PC-9 (cell line): ENCODE measurements around the gene DEPP1. TPM values are rescaled to one million over a fixed set of nuclear protein-coding genes. Genes with fewer than 3 reads are reported as not detected.

Experiments used
- BruUV-seq: library from RNA; stranded (reverse); fragments of 400-500 nt; replicated peaks from 2 replicates; lab custom pipeline; 2021; lab: Mats Ljungman, UMichigan
- CTCF ChIA-PET: fragments of 300-600 bp; sonication (Branson Sonifier 250); formaldehyde crosslinking; loops from one replicate; lab custom pipeline; 2022; ENCODE audit warnings: antibody characterized with exemption; lab: Charles Lee
- POLR2A ChIA-PET: fragments of 300-600 bp; sonication (Branson Sonifier 250); formaldehyde crosslinking; loops from one replicate; lab custom pipeline; 2022; ENCODE audit warnings: antibody characterized with exemption; ENCODE audit not compliant: unreplicated experiment; lab: Charles Lee
- DNase-seq, 2 experiments: peaks; one replicate each; pipeline versions ENCODE4 v3.0.0 to v3.0.0-alpha.2; 2015 to 2022; ENCODE audit warnings: mixed read lengths in 1 of 2
- H2AFZ ChIP-seq: fragments of 200-600 bp; sonication (generic); 2 replicates; pipeline ENCODE4 v1.8.1; 2017; ENCODE audit warnings: antibody characterized with exemption
- H3F3A ChIP-seq: fragments of 200-600 bp; sonication (generic); 2 replicates; pipeline ENCODE4 v1.8.1; 2017; ENCODE audit warnings: antibody characterized with exemption, mild to moderate bottlenecking, low read depth; ENCODE audit not compliant: insufficient read depth
- H3K27ac ChIP-seq: fragments of 200-600 bp; sonication (generic); 2 replicates; pipeline ENCODE4 v1.6.1; 2016; ENCODE audit warnings: mixed run types
- H3K27me3 ChIP-seq: fragments of 200-600 bp; sonication (generic); 2 replicates; pipeline ENCODE4 v1.6.1; 2016; ENCODE audit warnings: low read depth, mixed run types; ENCODE audit not compliant: insufficient read depth
- H3K36me3 ChIP-seq: fragments of 200-600 bp; sonication (generic); 2 replicates; pipeline ENCODE4 v1.6.1; 2016; ENCODE audit warnings: low read depth, mixed run types
- H3K4me1 ChIP-seq: fragments of 200-600 bp; sonication (generic); replicated peaks from 2 replicates; pipeline ENCODE4 v1.6.1; 2016; ENCODE audit warnings: mixed run types; ENCODE audit not compliant: insufficient read depth
- H3K4me2 ChIP-seq: fragments of 200-600 bp; sonication (generic); 2 replicates; pipeline ENCODE4 v1.6.1; 2017; ENCODE audit warnings: mixed run types
- H3K4me3 ChIP-seq: fragments of 200-600 bp; sonication (generic); 2 replicates; pipeline ENCODE4 v1.6.1; 2016; ENCODE audit warnings: mixed run types
- H3K79me2 ChIP-seq: fragments of 200-600 bp; sonication (generic); 2 replicates; pipeline ENCODE4 v1.6.1; 2017; ENCODE audit warnings: low read depth, mixed run types
- H3K9me2 ChIP-seq: fragments of 200-600 bp; sonication (generic); 2 replicates; pipeline ENCODE4 v1.8.1; 2017; ENCODE audit warnings: mild to moderate bottlenecking; ENCODE audit not compliant: insufficient read depth
- H3K9me3 ChIP-seq: fragments of 200-600 bp; sonication (generic); 2 replicates; pipeline ENCODE4 v1.8.1; 2016; ENCODE audit warnings: low read depth; ENCODE audit not compliant: insufficient read depth
- H4K20me1 ChIP-seq: fragments of 200-600 bp; sonication (generic); 2 replicates; pipeline ENCODE4 v1.8.1; 2017; ENCODE audit not compliant: insufficient read depth
- CTCF ChIP-seq: fragments of 200-600 bp; sonication (generic); conservative IDR thresholded peaks from 2 replicates; pipeline ENCODE4 v1.6.1; 2017; ENCODE audit warnings: mixed run types, antibody characterized with exemption, mild to moderate bottlenecking, moderate library complexity
- EZH2 ChIP-seq: fragments of 200-600 bp; sonication (generic); IDR thresholded peaks from 2 replicates; pipeline ENCODE4 v1.8.0; 2017; ENCODE audit warnings: antibody characterized with exemption, low read depth
- intact Hi-C: fragments of 100-400 bp; cut with micrococcal nuclease; formaldehyde crosslinking; loops from one replicate; pipeline ENCODE4 v1.10.0; 2022; ENCODE audit not compliant: unreplicated experiment
- total RNA-seq: library from RNA; stranded (reverse); gene quantifications from 2 replicates; pipeline ENCODE4 v1.2.3, GENCODE V29; 2021

Gene DEPP1
- total RNA-seq, 1 experiment from 2014 or later = 13.2 TPM

GRCh38 chr10:44971935-44972757 is 6.5 kb downstream of the DEPP1 start:
- ChIA-PET CTCF (no interaction called here), POLR2A (no interaction called here)
- H3K27ac ChIP-seq = no peak overlapping the region
- H3K9me3 ChIP-seq = no peaks in the 10 kb centered on the region
- peaks cover 7% of the 10 kb centered on the region; the same call in 1 of the 2 replicates for H3F3A ChIP-seq
- peaks cover 9% of the 10 kb centered on the region for H4K20me1 ChIP-seq
- H3K4me1 ChIP-seq = peaks cover 30% of the 10 kb centered on the region
- H3K36me3 ChIP-seq = no peaks in the 10 kb centered on the region
- no peak overlapping the region for H2AFZ ChIP-seq
- no peak overlapping the region for H3K4me2 ChIP-seq
- H3K27me3 ChIP-seq = no peaks in the 10 kb centered on the region
- H3K9me2 ChIP-seq = no peaks in the 10 kb centered on the region
- no peak overlapping the region for H3K4me3 ChIP-seq
- peaks cover 8% of the 10 kb centered on the region for H3K79me2 ChIP-seq
- no peak for DNase-seq
- TF ChIP-seq EZH2 (no peak), CTCF (no peak)
- intact Hi-C loops = no loop called here
- BruUV-seq = no TSS peak

- DNase-seq = no peak
- Histone ChIP-seq H3K36me3 (no peaks in the 10 kb centered on the region), H3K79me2 (peaks cover 1% of the 10 kb centered on the region; the same call in 1 of the 2 replicates), H3K9me3 (no peaks in the 10 kb centered on the region), H3K4me2 (no peak overlapping the region), H3F3A (peaks cover 7% of the 10 kb centered on the region; the same call in 1 of the 2 replicates), H3K9me2 (no peaks in the 10 kb centered on the region), H3K27ac (no peak overlapping the region), H3K27me3 (no peaks in the 10 kb centered on the region), H3K4me1 (peaks cover 23% of the 10 kb centered on the region), H4K20me1 (peaks cover 5% of the 10 kb centered on the region; the same call in 1 of the 2 replicates), H3K4me3 (no peak overlapping the region), H2AFZ (no peak overlapping the region)
- intact Hi-C loops = no loop called here
- ChIA-PET POLR2A (no interaction called here), CTCF (no interaction called here)
- BruUV-seq = no TSS peak
- TF ChIP-seq CTCF = no peak
- TF ChIP-seq EZH2 = no peak
These were observed 7.2 kb downstream of the DEPP1 start for GRCh38 chr10:44971434-44971833.

- H3F3A ChIP-seq = peaks cover 4% of the 10 kb centered on the region; the same call in 1 of the 2 replicates
- H3K27ac ChIP-seq = no peak overlapping the region
- intact Hi-C loops = no loop called here
- no peak overlapping the region for H3K4me2 ChIP-seq
- peaks cover 17% of the 10 kb centered on the region for H3K4me1 ChIP-seq
- TF ChIP-seq CTCF (no peak), EZH2 (no peak)
- BruUV-seq = no TSS peak
- H2AFZ ChIP-seq = no peak overlapping the region
- peaks cover 2% of the 10 kb centered on the region; the same call in 1 of the 2 replicates for H4K20me1 ChIP-seq
- no peak overlapping the region for H3K4me3 ChIP-seq
- H3K79me2 ChIP-seq = no peaks in the 10 kb centered on the region
- POLR2A ChIA-PET = no interaction called here
- DNase-seq = no peak
- H3K27me3 ChIP-seq = no peaks in the 10 kb centered on the region
- no peaks in the 10 kb centered on the region for H3K36me3 ChIP-seq
- H3K9me2 ChIP-seq = no peaks in the 10 kb centered on the region
- no peaks in the 10 kb centered on the region for H3K9me3 ChIP-seq
- CTCF ChIA-PET = no interaction called here
These were observed 7.7 kb downstream of the DEPP1 start for GRCh38 chr10:44970812-44971395.
